Lung microvascular endothelial cell (primary cell): ENCODE results near the gene DNAI1. TPM values are rescaled to one million over a fixed set of nuclear protein-coding genes. Genes with fewer than 3 reads are reported as not detected.
"Not testable (repeated sequence)": the region's sequence is repeated elsewhere in the genome, so short reads cannot be mapped to it uniquely, and the experiment has no call there.

ENCODE experiments used
- DNase-seq, 2 donors: peaks; one replicate each; pipeline versions ENCODE4 v3.0.0 to v3.0.0-alpha.2; 2010; ENCODE audit warnings: low read depth in 2 of 2
- total RNA-seq: library from RNA; depleted of rRNA; stranded (reverse); fragments of >200 nt; gene quantifications from 2 replicates; pipeline ENCODE4 v1.2.1, GENCODE V29; 2014

DNAI1 gene
- total RNA-seq, 1 donor from 2014 or later: not detected

DNA sequence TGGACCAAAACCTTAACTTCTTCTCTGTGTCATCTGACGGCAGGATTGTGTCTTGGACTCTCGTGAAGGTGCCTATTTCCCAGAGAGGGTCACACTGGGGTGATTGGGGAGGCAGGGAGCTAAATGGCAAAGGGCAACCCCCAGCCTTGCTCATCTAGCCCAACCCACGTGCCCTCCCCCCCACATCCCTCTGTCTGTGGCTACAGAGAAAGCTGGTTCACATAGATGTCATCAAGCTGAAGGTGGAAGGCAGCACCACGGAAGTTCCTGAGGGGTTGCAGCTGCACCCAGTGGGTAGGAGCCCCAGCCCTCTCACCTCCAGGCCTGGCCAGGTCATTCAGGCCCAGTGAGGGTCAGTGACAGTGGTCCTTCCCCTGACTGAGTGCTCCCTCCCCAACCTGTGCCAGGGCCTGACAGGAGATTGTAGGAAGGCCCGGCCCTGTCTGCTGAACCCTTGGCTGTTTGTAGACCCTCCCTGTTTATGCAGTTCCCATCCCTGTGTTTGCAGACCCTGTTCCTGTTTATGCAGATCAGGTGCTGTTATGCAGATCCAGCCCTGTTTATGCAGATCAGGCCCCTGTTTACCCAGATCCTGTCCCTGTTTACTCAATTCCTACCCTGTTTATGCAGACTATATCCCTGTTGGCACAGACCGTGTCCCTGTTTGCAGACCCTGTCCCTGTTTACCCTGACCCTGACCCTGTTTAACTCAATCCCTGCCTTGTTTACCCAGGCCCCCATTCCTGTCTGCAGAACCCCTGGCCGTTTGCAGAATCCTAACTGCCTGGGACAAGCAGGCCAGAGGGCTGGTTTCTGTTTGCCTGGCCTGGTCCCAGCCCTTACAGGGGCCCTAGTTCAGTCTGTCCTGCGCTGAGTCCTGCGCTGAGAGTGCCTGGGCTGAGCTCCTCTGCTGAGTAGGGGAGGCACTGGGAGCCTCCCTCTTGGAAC is 53.8 kb downstream of the DNAI1 start:
- DNase-seq: no peak

GRCh38 chr9:34513567-34514214 is 55.1 kb downstream of the DNAI1 start:
- DNase-seq: no peak

GRCh38 chr9:34514401-34514800 is 55.8 kb downstream of the DNAI1 start:
- no peak for DNase-seq

- DNase-seq: no peak
These were observed 56.2 kb downstream of the DNAI1 start for GRCh38 chr9:34514816-34515215.

GRCh38 chr9:34515959-34516358 is 57.4 kb downstream of the DNAI1 start:
- no peak for DNase-seq

GRCh38 chr9:34517185-34517584 is 58.6 kb downstream of the DNAI1 start:
- DNase-seq: no peak

GRCh38 chr9:34518110-34518616 is 59.6 kb downstream of the DNAI1 start:
- DNase-seq: no peak

DNA sequence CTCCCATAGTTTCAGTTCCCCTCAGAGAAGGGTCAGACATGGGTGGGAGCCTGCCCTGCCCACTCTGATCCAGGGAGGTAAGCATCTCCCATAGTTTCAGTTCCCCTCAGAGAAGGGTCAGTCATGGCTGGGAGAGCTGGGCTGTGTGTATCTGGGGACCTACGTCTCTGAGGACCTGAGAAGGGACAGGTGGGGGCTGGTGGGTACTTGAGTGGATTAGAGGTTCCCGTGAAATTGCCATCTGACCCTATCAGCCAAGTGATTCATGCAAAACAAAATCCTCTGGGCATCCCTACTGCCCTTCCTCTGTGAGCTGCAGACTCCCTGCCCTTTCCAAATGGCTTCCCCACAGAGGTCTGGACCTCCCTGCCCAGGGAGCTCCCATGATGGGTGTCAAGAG is 60.3 kb downstream of the DNAI1 start:
- no peak for DNase-seq

GRCh38 chr9:34519321-34520020 is 60.9 kb downstream of the DNAI1 start:
- no peak for DNase-seq

DNA sequence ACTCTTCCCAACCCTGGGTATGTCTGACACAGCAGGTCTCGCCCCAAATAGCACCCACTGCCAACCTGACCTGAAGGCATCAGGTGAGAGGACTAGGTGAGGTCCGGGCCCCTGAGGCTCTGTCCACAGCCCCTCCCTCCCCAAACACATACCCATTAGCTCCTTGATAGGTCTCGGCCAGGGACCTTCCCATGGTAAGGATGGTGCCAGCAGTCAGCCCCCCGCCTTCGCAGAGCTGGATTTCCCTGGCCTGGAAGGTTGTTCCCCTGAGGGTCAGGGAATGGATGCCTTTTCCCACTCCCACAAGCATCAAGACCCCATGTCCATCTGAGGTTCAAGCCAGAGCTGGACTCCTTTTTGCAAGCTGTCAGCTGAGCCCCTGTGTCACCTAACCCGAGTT is 61.5 kb downstream of the DNAI1 start:
- DNase-seq: no peak

- DNase-seq: no peak
These were observed 62.1 kb downstream of the DNAI1 start for GRCh38 chr9:34520505-34521385.

- no peak for DNase-seq
These were observed 62.9 kb downstream of the DNAI1 start for GRCh38 chr9:34521406-34522045.

GRCh38 chr9:34522091-34522887 is 63.7 kb downstream of the DNAI1 start:
- DNase-seq: no peak

- DNase-seq: peak; percentile 87 to 91
These were observed 64.6 kb downstream of the DNAI1 start, which contains the start of gene ENHO for GRCh38 chr9:34522971-34523797. Gene ENHO, minus strand, starts transcription at chr9:34522990. Its CDS starts 1,295 bp downstream, at chr9:34521695.

DNA sequence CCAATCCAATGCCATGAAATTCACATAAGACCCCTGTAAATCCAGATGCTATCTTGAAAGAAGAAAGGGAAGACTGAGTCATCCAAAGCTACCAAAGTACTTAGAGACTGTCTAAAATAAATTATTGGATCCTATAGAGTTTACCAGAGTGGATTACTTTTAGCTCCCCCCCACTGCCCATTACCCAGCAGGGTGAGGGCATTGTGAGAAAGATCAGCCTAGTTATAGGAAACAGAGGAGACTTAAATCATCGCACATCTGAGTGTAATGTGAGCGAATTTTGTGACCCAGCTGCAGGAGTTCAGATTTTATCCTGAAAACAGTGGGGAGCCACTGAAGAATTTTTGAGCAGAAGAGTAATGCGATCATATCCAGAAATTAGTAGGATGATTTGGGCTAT is 65.7 kb downstream of the DNAI1 start:
- DNase-seq: no peak

DNA sequence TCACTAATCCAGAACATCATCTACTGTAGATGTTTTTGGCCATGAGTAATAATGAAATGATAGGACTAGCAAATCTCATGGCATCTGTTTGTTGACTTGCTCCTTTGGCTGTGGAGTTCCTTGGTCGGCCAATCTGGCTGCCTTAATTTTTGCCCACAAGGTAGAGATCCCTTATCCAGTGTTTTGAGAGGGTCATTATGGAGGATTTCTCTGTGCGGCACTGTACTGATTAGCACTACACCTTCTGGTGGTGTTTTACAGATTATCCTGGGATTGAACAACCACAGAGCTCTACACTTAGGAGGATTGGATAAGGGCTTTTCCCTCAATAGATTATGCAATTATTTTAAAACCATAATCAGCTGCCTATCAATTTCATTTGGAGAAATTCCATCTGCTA is 67.4 kb downstream of the DNAI1 start:
- no peak for DNase-seq

DNA sequence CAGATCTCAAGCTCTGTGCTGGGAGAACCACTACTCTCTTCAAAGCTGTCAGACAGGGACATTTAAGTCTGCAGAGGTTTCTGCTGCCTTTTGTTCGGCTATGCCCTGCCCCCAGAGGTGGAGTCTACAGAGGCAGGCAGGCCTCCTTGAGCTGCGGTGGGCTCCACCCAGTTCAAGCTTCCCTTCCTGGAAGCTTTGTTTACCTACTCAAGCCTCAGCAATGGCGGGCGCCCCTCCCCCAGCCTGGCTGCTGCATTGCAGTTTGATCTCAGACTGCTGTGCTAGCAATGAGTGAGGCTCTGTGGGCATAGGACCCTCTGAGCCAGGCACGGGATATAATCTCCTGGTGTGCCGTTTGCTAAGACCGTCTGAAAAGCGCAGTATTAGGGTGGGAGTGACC is 73.4 kb downstream of the DNAI1 start:
- DNase-seq: not testable (repeated sequence)

- no peak for DNase-seq
These were observed 78.1 kb downstream of the DNAI1 start for GRCh38 chr9:34536685-34537084.

DNA sequence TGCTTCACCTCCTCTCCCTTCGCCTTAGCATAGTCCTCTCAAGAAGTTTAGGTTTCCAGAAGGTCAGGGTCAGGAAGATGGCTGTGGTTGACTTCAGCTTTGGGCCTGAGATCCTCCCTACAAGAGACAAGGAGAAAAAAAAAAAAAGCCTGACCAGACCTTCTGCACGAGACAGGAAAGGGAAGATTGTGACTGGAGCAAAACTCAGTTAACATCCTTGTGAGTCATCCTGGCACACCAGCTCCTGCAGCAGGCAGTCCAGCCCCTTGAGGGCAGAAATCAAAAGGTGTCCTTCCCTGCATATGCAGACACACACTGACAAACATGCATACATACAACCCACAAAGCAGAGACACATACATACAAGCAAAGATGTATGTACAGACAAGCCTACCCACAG is 82.2 kb downstream of the DNAI1 start:
- peak in 1 of 2 donors; percentile 79 for DNase-seq
